ENCODE measurements around the gene GEMIN8. TPM values are rescaled to one million over a fixed set of nuclear protein-coding genes. Genes with fewer than 3 reads are reported as not detected.

The GEMIN8 gene
- polyA plus RNA-seq, 1 donor from 2014 or later: 29.5 TPM

Other genes starting within 250 kb of the GEMIN8 start
- gene GPM6B, start 212.8 kb downstream of the GEMIN8 start, polyA plus RNA-seq: 1.5 TPM

Measured in IgD-negative memory B cell (primary cell).